Ishikawa (cell line): ENCODE measurements around the gene PDP2.

Experiments used
- RAD21 ChIP-seq: IDR thresholded peaks from 2 replicates; pipeline ENCODE4 v1.6.1; 2012; ENCODE audit warnings: low read depth
- TAF1 ChIP-seq: IDR thresholded peaks from 2 replicates; pipeline ENCODE4 v1.6.1; 2012; ENCODE audit warnings: low read depth, mild to moderate bottlenecking
- TCF12 ChIP-seq: IDR thresholded peaks from 2 replicates; pipeline ENCODE4 v1.6.1; 2012; ENCODE audit warnings: low read depth
- YY1 ChIP-seq: IDR thresholded peaks from 2 replicates; pipeline ENCODE4 v1.6.1; 2012; ENCODE audit warnings: low read depth

- TF ChIP-seq RAD21 (no peak), YY1 (no peak), TCF12 (no peak), TAF1 (no peak)
Measured at GRCh38 chr16:66888647-66889615, 8.6 kb downstream of the PDP2 start.
